ENCODE measurements around the gene MAP7. TPM values are rescaled to one million over a fixed set of nuclear protein-coding genes. Genes with fewer than 3 reads are reported as not detected.

Gene MAP7
- total and polyA plus RNA-seq, 2 of the 13 experiments (the other 11 are each of a cell fraction or from before 2014, with no cell fraction given): 0.04 TPM; not detected in 1

GRCh38 chr6:136334465-136334846, 215.8 kb downstream of the MAP7 start:
- Histone ChIP-seq H4K20me1 (ENCODE audit: insufficient read depth, low read length) (no peaks in the 10 kb centered on the region), H3K9me3 (ENCODE audit: low read length) (no peaks in the 10 kb centered on the region), H3K4me2 (ENCODE audit: low read depth, low read length) (peak overlapping the region; percentile 33; the same call in 1 of the 2 replicates), H3K27ac (ENCODE audit: extremely low read length, insufficient read depth, low read length) (no peak overlapping the region), H3K4me1 (ENCODE audit: insufficient read depth, low read length) (peaks cover 14% of the 10 kb centered on the region; the same call in 1 of the 2 replicates), H3K9ac (ENCODE audit: insufficient read depth, low read depth, low read length) (no peak overlapping the region), H2AFZ (ENCODE audit: low read length) (no peak overlapping the region), H3K4me3 (replicated peaks in 1 of 3; ENCODE audit: insufficient read depth in 1 of 3, low read depth in 2 of 3, low read length in 3 of 3) (no peak overlapping the region), H3K27me3 (ENCODE audit: control insufficient read depth in 1 of 2, insufficient read depth in 2 of 2, low read length in 2 of 2) (peaks cover 2 to 21% of the 10 kb centered on the region in 2 experiments; a peak in 3 of 5 replicates), H3K36me3 (replicated peaks in 1 of 2; ENCODE audit: control insufficient read depth in 1 of 2, insufficient read depth in 2 of 2, low read length in 2 of 2) (no peaks in the 10 kb centered on the region), H3K79me2 (ENCODE audit: insufficient read depth, low read length) (no peaks in the 10 kb centered on the region)
- in situ Hi-C loops (cut with HindIII; ENCODE audit: extremely low pct_ligation_motif_present, low pct_unique_long_range_greater_than_20kb) (no loop called here), intact Hi-C loops (cut with micrococcal nuclease; ENCODE audit: unreplicated experiment) (no loop called here)
- FAIRE-seq (no peak), ATAC-seq (peak; percentile 22), DNase-seq (ENCODE audit: low spot score) (no peak)
- WGBS (ENCODE audit: low lambda C conversion rate): 52% methylated on average over 13 of the region's 13 CpGs
- POLR2A ChIA-PET: no interaction called here
- CTCF ChIA-PET (ENCODE audit: low intra/inter-chr PET ratio, low total read pairs): no interaction called here
- TF ChIP-seq PRDM15 (CRISPR knock-in tag; IDR thresholded peaks at IDR 0.05): no peak
- 0 out of 2 replicates have a peak, but pooled peaks have one; percentile 9 for TF ChIP-seq ZNF687 (CRISPR knock-in tag; IDR thresholded peaks at IDR 0.05)
- TF ChIP-seq ZNF781 (CRISPR knock-in tag; IDR thresholded peaks at IDR 0.05; ENCODE audit: borderline replicate concordance, not compliant biosample characterization): peak; percentile 33
- BruUV-seq (replicated peaks): no TSS peak

All from HepG2 (cell line).